H1 (cell line): Measurements from ENCODE around the gene LFNG.

Experiments used
- CHD7 ChIP-seq: fragments of 300-600 bp; sonication (generic); IDR thresholded peaks from 2 replicates; pipeline ENCODE4 v1.7.1; 2012; ENCODE audit warnings: low read length, moderate library complexity, mild to moderate bottlenecking, inconsistent platforms; ENCODE audit not compliant: insufficient replicate concordance
- CTCF ChIP-seq, 3 experiments: IDR thresholded peaks; 1 replicate in 2 of 3; 2 replicates in 1 of 3; pipeline versions ENCODE4 v1.5.1 to v1.6.1; 2011; ENCODE audit warnings: low read length in 3 of 3, mild to moderate bottlenecking in 3 of 3, inconsistent platforms in 2 of 3, low read depth in 1 of 3, moderate library complexity in 1 of 3; ENCODE audit not compliant: insufficient read depth in 1 of 3; ENCODE audit errors: control extremely low read depth in 1 of 3
- EP300 ChIP-seq, 2 experiments: IDR thresholded peaks; 1 replicate in 1 of 2; 2 replicates in 1 of 2; pipeline ENCODE4 v1.6.1; 2011 to 2012; ENCODE audit warnings: low read depth in 2 of 2, low read length in 2 of 2, mild to moderate bottlenecking in 2 of 2, borderline replicate concordance in 1 of 2, inconsistent platforms in 1 of 2, moderate library complexity in 1 of 2
- YY1 ChIP-seq: IDR thresholded peaks from 2 replicates; pipeline ENCODE4 v1.6.1; 2011; ENCODE audit warnings: low read depth, mild to moderate bottlenecking, low read length

- TF ChIP-seq CTCF (IDR thresholded peaks at IDR 0.05; ENCODE audit: control extremely low read depth in 1 of 3, insufficient read depth in 1 of 3, low read depth in 1 of 3, low read length in 3 of 3), result no peak
- no peak for TF ChIP-seq EP300 (IDR thresholded peaks at IDR 0.05; ENCODE audit: borderline replicate concordance in 1 of 2, low read depth in 2 of 2, low read length in 2 of 2)
- no peak for TF ChIP-seq CHD7
- no peak for TF ChIP-seq YY1
Measured at GRCh38 chr7:2521952-2522591, 2.5 kb downstream of the LFNG start.
